Peyer's patch (tissue), 4 donors: ENCODE data around the gene ZNF414.

Experiments
- POLR2A ChIP-seq, 2 donors: fragments of 450-650 bp; IDR thresholded peaks; one replicate each; pipeline ENCODE4 v1.5.1; 2017; ENCODE audit warnings: antibody characterized with exemption in 2 of 2, mild to moderate bottlenecking in 2 of 2, moderate library complexity in 2 of 2
- TF ChIP-seq, protein P1 (sequence below), 6 experiments: fragments of 450-650 bp in 4 of 6; fragments of 200-600 bp in 2 of 6; sonication (generic) in 1 of 6; IDR thresholded peaks; one replicate each; pipeline ENCODE4 v1.5.1; 2017 to 2019; ENCODE audit warnings: antibody characterized with exemption in 6 of 6, mild to moderate bottlenecking in 3 of 6, moderate library complexity in 1 of 6

DNA sequence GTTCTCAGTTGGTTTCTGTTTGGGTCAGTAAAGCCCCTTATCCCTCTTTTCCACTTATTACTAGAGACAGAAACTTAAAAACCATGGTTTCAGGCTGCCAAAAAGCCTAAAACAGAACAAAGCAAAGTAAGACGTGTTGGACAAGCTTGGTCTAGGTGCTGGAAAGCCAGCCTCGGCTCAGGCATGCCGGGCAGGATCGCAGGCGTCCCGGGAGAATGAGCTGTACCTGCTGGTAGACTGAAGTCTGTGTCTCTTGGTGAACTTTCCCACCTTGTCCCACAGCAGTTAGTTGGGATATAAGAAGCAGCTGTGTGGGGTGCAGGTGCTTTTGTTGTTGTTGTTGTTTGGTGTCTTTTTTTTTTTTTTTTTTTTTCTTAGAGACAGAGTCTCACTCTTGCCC, 32.4 kb downstream of the ZNF414 start:
- no peak for TF ChIP-seq POLR2A (IDR thresholded peaks at IDR 0.05)
- TF ChIP-seq, protein P1, sequence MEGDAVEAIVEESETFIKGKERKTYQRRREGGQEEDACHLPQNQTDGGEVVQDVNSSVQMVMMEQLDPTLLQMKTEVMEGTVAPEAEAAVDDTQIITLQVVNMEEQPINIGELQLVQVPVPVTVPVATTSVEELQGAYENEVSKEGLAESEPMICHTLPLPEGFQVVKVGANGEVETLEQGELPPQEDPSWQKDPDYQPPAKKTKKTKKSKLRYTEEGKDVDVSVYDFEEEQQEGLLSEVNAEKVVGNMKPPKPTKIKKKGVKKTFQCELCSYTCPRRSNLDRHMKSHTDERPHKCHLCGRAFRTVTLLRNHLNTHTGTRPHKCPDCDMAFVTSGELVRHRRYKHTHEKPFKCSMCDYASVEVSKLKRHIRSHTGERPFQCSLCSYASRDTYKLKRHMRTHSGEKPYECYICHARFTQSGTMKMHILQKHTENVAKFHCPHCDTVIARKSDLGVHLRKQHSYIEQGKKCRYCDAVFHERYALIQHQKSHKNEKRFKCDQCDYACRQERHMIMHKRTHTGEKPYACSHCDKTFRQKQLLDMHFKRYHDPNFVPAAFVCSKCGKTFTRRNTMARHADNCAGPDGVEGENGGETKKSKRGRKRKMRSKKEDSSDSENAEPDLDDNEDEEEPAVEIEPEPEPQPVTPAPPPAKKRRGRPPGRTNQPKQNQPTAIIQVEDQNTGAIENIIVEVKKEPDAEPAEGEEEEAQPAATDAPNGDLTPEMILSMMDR (IDR thresholded peaks at IDR 0.05), result no peak
